Measurements from ENCODE around the gene PRPSAP1.

DNA sequence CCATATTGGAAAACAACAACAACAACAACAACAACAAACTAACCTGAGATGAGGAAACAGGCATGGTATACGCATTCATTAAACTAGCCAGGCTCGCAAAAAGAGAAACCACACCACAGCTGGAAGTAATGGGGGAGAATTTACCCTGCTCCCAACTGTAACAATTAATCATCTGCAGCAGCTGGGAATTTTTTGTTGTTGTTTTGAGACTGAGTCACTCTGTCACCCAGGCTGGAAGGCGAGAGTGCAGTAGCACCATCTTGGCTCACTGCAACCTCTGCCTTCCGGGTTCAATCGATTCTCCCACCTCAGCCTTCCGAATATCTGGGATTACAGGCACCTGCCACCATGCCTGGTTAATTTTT is 16.3 kb downstream of the PRPSAP1 start:
- TF ChIP-seq, protein P1, sequence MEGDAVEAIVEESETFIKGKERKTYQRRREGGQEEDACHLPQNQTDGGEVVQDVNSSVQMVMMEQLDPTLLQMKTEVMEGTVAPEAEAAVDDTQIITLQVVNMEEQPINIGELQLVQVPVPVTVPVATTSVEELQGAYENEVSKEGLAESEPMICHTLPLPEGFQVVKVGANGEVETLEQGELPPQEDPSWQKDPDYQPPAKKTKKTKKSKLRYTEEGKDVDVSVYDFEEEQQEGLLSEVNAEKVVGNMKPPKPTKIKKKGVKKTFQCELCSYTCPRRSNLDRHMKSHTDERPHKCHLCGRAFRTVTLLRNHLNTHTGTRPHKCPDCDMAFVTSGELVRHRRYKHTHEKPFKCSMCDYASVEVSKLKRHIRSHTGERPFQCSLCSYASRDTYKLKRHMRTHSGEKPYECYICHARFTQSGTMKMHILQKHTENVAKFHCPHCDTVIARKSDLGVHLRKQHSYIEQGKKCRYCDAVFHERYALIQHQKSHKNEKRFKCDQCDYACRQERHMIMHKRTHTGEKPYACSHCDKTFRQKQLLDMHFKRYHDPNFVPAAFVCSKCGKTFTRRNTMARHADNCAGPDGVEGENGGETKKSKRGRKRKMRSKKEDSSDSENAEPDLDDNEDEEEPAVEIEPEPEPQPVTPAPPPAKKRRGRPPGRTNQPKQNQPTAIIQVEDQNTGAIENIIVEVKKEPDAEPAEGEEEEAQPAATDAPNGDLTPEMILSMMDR (IDR thresholded peaks at IDR 0.05; ENCODE audit: low read length): no peak
- TF ChIP-seq EZH2 (optimal IDR thresholded peaks at IDR 0.05; ENCODE audit: low read depth, low read length): no peak

Measured in MM.1S (cell line).